Middle frontal gyrus (tissue), 1 donor: ENCODE measurements around the gene RASSF4.

Experiments
- DNase-seq: peaks from one replicate; pipeline ENCODE4 v3.0.0-alpha.2; 2015; ENCODE audit warnings: low spot score; ENCODE audit errors: extremely low spot score

The RASSF4 gene

DNA sequence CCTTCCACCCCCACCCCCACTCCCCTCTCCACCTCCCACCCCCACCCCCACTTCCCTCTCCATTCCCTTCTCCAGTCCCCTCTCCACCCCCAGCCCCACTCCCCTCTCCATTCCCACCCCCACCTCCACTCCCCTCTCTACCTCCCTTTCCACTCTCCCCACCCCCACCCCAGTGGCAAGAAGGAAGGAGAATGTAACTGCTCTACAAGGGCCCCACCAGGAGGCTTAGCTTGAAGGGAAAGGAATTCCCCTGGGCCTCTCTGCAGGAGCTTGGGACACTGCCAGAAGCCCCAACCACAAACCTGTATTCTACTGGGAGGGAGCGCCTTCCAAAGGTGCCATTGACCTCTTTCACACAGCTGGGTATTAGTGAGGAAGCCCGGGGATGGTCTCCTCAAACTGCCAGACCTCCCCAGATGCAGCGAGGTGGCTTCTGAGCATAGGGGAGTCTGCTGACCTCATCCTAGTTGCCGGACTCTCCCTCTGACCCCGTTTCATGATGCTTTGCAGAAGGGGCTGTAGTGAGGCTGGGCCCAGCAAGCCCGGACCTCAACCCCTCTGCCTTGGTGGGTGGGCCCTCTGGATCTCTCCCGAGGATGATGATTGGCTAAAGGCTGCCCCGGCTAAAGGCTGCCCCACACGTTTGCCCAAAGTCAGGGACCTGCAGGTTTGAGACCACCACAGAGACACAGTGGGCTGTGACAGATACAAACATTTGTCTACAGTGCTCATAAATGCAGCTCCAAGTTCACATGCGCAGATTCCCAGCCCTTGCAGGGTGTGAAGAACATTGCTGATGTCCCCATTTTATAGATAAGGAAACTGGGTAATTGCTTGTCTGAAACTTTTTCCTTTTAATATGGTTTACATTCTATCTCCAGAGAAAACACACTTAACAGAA is 16.1 kb downstream of the RASSF4 start:
- no peak for DNase-seq

GRCh38 chr10:44976352-44977198 is 17.0 kb downstream of the RASSF4 start:
- DNase-seq, result no peak

DNA sequence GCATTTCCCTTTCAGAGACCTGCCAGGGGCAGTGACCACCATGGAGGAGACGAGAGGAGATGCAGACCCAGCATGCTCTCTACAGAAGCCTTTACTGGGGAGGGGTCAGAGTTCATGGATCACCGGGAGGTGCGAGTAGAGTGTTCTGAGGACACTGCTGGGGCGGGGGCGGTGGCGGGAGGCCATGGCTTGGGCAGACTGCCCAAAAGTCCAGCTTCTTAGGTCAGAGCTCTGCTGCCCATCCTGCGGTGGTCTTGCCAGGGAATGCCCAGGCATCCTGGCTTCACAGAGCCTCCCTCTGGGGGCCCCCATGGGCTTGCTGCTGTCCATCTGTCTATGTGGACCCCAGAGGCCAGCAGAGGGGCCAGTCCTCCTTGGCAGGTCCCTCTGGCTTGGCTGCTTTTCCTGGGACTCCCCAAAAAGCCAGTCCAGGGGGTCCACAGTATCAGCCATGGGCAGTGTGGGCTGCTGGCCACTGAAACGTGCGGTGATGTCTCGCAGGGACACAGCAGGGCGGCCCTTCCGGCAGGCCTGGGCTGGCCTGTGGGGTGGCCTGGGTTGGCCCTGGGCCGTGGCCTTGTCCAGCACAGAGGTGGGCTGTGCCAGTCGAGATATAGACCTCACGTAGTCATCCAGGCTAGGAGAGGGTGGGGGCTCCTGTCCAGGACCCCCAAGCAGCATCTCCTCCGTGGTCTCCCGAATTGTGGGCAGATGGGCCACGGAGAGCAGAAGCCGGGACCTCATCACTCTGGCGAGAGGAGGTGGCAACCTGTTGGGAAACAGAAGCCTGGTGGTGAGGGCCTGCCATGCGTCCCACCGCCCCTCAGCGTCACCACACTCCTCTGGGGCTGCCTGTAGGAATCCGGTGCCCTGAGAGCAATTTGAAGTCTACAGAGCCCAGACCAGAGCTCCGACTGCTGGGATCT is 17.9 kb downstream of the RASSF4 start:
- DNase-seq, result no peak

DNA sequence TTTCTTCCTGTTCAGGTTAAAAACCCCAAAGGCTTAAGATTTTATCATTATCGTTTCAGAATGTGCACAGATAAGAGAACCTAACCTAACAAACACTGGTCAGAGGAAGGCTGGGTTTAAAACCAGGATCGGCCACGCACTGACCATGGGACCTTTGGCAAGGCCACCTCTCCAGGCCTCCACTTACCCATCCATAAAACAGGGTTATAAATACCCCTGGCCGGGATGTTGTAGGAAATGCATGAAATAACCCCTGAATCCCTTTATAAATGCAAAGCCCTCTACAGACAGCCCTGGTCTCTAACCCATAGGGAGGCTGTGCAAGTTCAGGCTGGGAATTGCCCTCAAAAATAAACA is 18.6 kb downstream of the RASSF4 start:
- no peak for DNase-seq

GRCh38 chr10:44978570-44979280 is 19.1 kb downstream of the RASSF4 start, which contains the start of gene DEPP1:
Gene DEPP1, minus strand, starts transcription at chr10:44978809. Its CDS starts 779 bp downstream, at chr10:44978030.
- no peak for DNase-seq

DNA sequence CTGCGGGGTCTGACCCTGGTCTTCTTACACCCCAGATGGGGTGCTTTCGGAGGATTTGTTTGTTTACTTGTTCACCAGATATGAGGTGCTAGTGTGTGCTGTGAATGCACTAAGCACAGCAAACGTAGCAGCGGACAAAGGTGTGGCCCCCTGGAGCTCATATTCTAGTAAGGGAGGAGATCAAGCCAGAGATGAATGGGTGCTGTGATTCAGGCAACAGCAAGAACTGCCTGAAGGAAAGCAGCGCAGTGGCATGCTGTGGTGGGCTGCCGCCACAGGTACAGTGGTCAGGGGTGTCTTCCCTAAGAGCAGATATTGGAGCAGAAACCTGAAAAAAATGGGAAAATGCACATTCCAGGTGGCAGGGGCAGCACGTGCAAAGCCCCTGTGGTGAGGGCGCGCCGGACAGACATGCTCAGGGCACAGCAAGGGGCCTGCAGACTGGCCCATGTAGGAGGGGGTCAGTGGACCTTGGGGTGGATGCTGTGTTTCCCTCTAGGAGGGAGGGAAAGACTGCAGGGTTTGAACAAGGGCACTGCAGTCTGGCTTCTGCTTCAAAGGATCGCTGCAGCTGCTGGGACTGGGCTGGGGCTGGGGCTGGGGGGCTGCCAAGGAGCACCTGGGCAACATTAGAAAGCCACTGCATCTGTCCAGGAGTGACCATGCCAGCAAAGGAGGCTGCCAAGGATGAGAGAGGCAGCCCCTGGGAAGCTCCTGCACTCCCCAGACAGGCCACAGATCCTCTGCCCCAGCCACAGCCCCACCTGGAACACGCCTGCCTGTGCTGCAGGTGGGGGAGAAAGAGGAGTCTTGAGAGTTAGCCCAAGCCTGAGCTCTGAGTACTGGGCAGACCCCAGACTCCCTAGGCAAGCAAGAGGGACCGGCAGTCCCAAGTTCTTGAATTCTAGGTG is 19.9 kb downstream of the RASSF4 start:
- no peak for DNase-seq

- no peak for DNase-seq
Measured at GRCh38 chr10:44980309-44981171, 20.9 kb downstream of the RASSF4 start.

- no peak for DNase-seq
Measured at GRCh38 chr10:44981172-44982113, 21.8 kb downstream of the RASSF4 start.

DNA sequence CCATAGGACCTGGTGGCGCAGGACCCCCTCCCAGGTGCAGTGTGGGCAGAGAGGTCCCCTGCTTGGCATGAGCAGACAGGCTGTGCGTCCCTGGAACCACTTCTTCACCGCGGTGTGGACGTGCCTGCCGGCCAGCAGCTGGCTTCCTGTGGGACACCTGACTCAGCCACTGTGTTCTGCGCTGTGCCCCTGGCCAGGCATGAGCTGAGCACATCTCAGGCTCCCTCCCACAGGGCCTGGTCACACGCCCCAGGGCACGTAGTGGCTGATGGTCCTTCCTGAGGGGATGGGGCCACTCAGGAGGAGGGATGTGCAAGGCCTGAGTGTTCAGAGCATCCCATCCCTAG is 22.5 kb downstream of the RASSF4 start:
- no peak for DNase-seq

GRCh38 chr10:44982496-44982895 is 22.9 kb downstream of the RASSF4 start:
- no peak for DNase-seq

- no peak for DNase-seq
Measured at GRCh38 chr10:44983066-44983894, 23.7 kb downstream of the RASSF4 start.

DNA sequence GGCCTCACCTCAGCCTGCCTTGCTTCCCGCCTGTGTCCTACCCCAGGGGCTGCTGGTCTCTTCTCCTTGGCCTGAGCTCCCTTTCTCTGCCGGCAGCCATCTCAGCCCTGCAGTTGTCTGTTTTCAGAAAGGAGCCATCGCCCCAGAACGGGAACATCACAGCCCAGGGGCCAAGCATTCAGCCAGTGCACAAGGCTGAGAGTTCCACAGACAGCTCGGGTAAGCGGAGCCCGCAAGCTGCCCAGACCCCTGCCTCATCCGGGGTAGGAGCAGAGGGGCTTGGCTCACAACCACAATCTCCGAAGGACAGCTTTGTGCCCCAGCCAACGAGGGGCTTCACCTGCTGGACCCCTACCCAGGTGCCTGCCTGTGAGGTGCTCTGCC is 24.3 kb downstream of the RASSF4 start:
- no peak for DNase-seq

DNA sequence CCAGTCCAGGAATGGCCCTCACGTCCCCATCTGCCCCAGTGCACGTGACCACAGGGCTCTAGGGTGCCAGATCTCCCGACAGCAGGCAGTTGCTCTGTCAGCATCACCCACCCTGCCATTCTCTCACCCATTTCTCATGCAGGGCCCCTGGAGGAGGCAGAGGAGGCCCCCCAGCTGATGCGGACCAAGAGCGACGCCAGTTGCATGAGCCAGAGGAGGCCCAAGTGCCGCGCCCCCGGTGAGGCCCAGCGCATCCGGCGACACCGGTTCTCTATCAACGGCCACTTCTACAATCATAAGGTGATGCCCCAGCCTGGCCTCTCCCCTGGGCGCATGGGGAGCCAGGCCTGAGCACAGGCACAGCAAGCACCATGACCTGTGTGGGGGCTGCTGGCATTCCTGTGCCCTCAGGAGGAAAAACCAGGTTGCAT is 25.1 kb downstream of the RASSF4 start:
- DNase-seq, result no peak

GRCh38 chr10:44985175-44985681 is 25.6 kb downstream of the RASSF4 start:
- no peak for DNase-seq

- no peak for DNase-seq
Measured at GRCh38 chr10:44986179-44986578, 26.6 kb downstream of the RASSF4 start.

- DNase-seq, result no peak
Measured at GRCh38 chr10:44986670-44987069, 27.1 kb downstream of the RASSF4 start.
